Endodermal cell (in vitro differentiated cells): ENCODE data around the gene MGAT5B. TPM values are rescaled to one million over a fixed set of nuclear protein-coding genes. Genes with fewer than 3 reads are reported as not detected.

Experiments
- DNase-seq: peaks from one replicate; pipeline ENCODE4 v3.0.0-alpha.2; 2017
- H3K27ac ChIP-seq: 2 replicates; pipeline ENCODE4 v1.5.1; 2013; ENCODE audit warnings: mild to moderate bottlenecking, low read depth, low read length, moderate library complexity
- H3K27me3 ChIP-seq: 2 replicates; pipeline ENCODE4 v1.6.1; 2013; ENCODE audit warnings: mild to moderate bottlenecking, low read length, moderate library complexity; ENCODE audit not compliant: insufficient read depth, control insufficient read depth, poor library complexity, severe bottlenecking
- H3K36me3 ChIP-seq: 2 replicates; pipeline ENCODE4 v1.7.0; 2013; ENCODE audit warnings: mild to moderate bottlenecking, low read length, moderate library complexity; ENCODE audit not compliant: control insufficient read depth, insufficient read depth
- H3K4me1 ChIP-seq: one replicate; pipeline ENCODE4 v1.7.0; 2013; ENCODE audit warnings: low read length; ENCODE audit not compliant: control insufficient read depth, insufficient read depth
- H3K4me3 ChIP-seq: 2 replicates; pipeline ENCODE4 v1.5.1; 2013; ENCODE audit warnings: mild to moderate bottlenecking, low read length, moderate library complexity
- H3K9ac ChIP-seq: 2 replicates; pipeline ENCODE4 v1.6.1; 2013; ENCODE audit warnings: mild to moderate bottlenecking, low read length, moderate library complexity; ENCODE audit not compliant: poor library complexity, severe bottlenecking; ENCODE audit errors: extremely low read depth
- H3K9me3 ChIP-seq: 2 replicates; pipeline ENCODE4 v1.6.1; 2013; ENCODE audit warnings: mild to moderate bottlenecking, low read length, moderate library complexity; ENCODE audit not compliant: control insufficient read depth
- H3K27ac Mint-ChIP-seq: 2 replicates; pipeline ENCODE4 v1.8.0; 2020; ENCODE audit warnings: mixed read lengths
- H3K27me3 Mint-ChIP-seq: 2 replicates; pipeline ENCODE4 v1.8.0; 2021; ENCODE audit warnings: mild to moderate bottlenecking, mixed read lengths; ENCODE audit not compliant: insufficient read depth
- H3K36me3 Mint-ChIP-seq: 2 replicates; pipeline ENCODE4 v1.8.0; 2020; ENCODE audit warnings: low read depth, mixed read lengths
- H3K4me1 Mint-ChIP-seq: 2 replicates; pipeline ENCODE4 v1.8.0; 2020; ENCODE audit warnings: mixed read lengths
- H3K4me3 Mint-ChIP-seq: 2 replicates; pipeline ENCODE4 v1.8.0; 2020; ENCODE audit warnings: mild to moderate bottlenecking, moderate library complexity, mixed read lengths
- H3K9me3 Mint-ChIP-seq: 2 replicates; pipeline ENCODE4 v1.8.0; 2020; ENCODE audit warnings: mild to moderate bottlenecking, mixed read lengths
- CTCF ChIP-seq: fragments of 200-600 bp; sonication (generic); conservative IDR thresholded peaks from 2 replicates; pipeline ENCODE4 v1.5.0; 2021; ENCODE audit warnings: antibody characterized with exemption, mild to moderate bottlenecking
- WGBS, 2 experiments: methylation state at CpG; one replicate each; pipeline versions ENCODE4 v1.1.5 to v1.1.7; 2013; ENCODE audit warnings: missing lambda C conversion rate in 2 of 2, mixed read lengths in 1 of 2; ENCODE audit not compliant: insufficient coverage in 1 of 2, insufficient read length in 1 of 2; 5-methylcytosine and 5-hydroxymethylcytosine counted together
- total RNA-seq, 2 donors: library from RNA; stranded (reverse); fragmentation: NEBNext Ultra II Directional in 1 of 2; extraction: Animal tissue kit (Norgen Biotek cat#: 25700) in 1 of 2; gene quantifications; 2 replicates in 1 of 2; 3 replicates in 1 of 2; pipeline ENCODE4 v1.2.1, GENCODE V29; 2021

MGAT5B gene
- total RNA-seq, 2 donors from 2014 or later, result 2.9 to 3.3 TPM

GRCh38 chr17:76994237-76994637 lies 126.0 kb downstream of the MGAT5B start:
- WGBS, 2 experiments, result 55 to 87% methylated on average over 6 of the region's 6 CpGs
- Histone ChIP-seq H3K9ac (no peak overlapping the region), H3K36me3 (no peaks in the 10 kb centered on the region), H3K4me3 (no peak overlapping the region), H3K27me3 (no peaks in the 10 kb centered on the region), H3K9me3 (no peaks in the 10 kb centered on the region), H3K4me1 (no peaks in the 10 kb centered on the region), H3K27ac (peak overlapping the region; percentile 91)
- H3K27me3 Mint-ChIP-seq, result peaks cover 5% of the 10 kb centered on the region
- peaks cover 19% of the 10 kb centered on the region for H3K4me1 Mint-ChIP-seq
- no peak for TF ChIP-seq CTCF
- DNase-seq, result peak; percentile 48
- H3K4me3 Mint-ChIP-seq, result no peak overlapping the region
- peak overlapping the region; percentile 12 for H3K27ac Mint-ChIP-seq
- no peaks in the 10 kb centered on the region for H3K9me3 Mint-ChIP-seq
- no peaks in the 10 kb centered on the region for H3K36me3 Mint-ChIP-seq

GRCh38 chr17:76995387-76996105 lies 127.3 kb downstream of the MGAT5B start:
- H3K4me1 Mint-ChIP-seq, result peaks cover 19% of the 10 kb centered on the region
- no peaks in the 10 kb centered on the region for H3K36me3 Mint-ChIP-seq
- no peaks in the 10 kb centered on the region for H3K9me3 ChIP-seq
- WGBS, 2 experiments, result 34 to 48% methylated on average over 8 to 11 of the region's 11 CpGs
- no peaks in the 10 kb centered on the region for H3K9me3 Mint-ChIP-seq
- no peak overlapping the region for H3K9ac ChIP-seq
- no peaks in the 10 kb centered on the region for H3K4me1 ChIP-seq
- peaks cover 5% of the 10 kb centered on the region for H3K27me3 Mint-ChIP-seq
- H3K27ac Mint-ChIP-seq, result peak overlapping the region; percentile 18
- H3K27ac ChIP-seq, result peak overlapping the region; percentile 9
- H3K4me3 Mint-ChIP-seq, result no peak overlapping the region
- H3K4me3 ChIP-seq, result no peak overlapping the region
- no peaks in the 10 kb centered on the region for H3K27me3 ChIP-seq
- DNase-seq, result peak; percentile 78
- no peak for TF ChIP-seq CTCF
- H3K36me3 ChIP-seq, result no peaks in the 10 kb centered on the region

- TF ChIP-seq CTCF, result no peak
- Mint-ChIP-seq H3K27me3 (peaks cover 2% of the 10 kb centered on the region), H3K36me3 (no peaks in the 10 kb centered on the region), H3K9me3 (no peaks in the 10 kb centered on the region), H3K27ac (no peak overlapping the region), H3K4me1 (peaks cover 22% of the 10 kb centered on the region), H3K4me3 (no peak overlapping the region)
- H3K9ac ChIP-seq, result no peak overlapping the region
- peak; percentile 68 for DNase-seq
- H3K27ac ChIP-seq, result no peak overlapping the region
- H3K9me3 ChIP-seq, result no peaks in the 10 kb centered on the region
- 87 to 93% methylated on average over 10 to 16 of the region's 16 CpGs for WGBS, 2 experiments
- no peak overlapping the region for H3K4me3 ChIP-seq
- no peaks in the 10 kb centered on the region for H3K27me3 ChIP-seq
- H3K4me1 ChIP-seq, result no peaks in the 10 kb centered on the region
- no peaks in the 10 kb centered on the region for H3K36me3 ChIP-seq
These were observed 128.8 kb downstream of the MGAT5B start for GRCh38 chr17:76996741-76997694.
